SK-N-SH (cell line): Measurements from ENCODE around the gene PDE4B. TPM values are rescaled to one million over a fixed set of nuclear protein-coding genes. Genes with fewer than 3 reads are reported as not detected.

Source experiments
- CTCF ChIA-PET: fragments of 300-600, 350-600 bp; formaldehyde crosslinking; extraction: SDS; loops from one replicate; lab custom pipeline; 2021; lab: Yijun Ruan, JAX
- POLR2A ChIA-PET: fragments of 350-600 bp; sonication (Branson Sonifier 250); formaldehyde crosslinking; extraction: SDS; loops from one replicate; lab custom pipeline; 2020; ENCODE audit warnings: antibody characterized with exemption, inconsistent platforms; lab: Yijun Ruan, JAX
- DNase-seq: peaks from one replicate; pipeline ENCODE4 v3.0.0; 2012
- H2AFZ ChIP-seq: fragments of 200-600 bp; sonication (generic); 2 replicates; pipeline ENCODE4 v1.8.1; 2016; ENCODE audit warnings: antibody characterized with exemption, mild to moderate bottlenecking, low read depth
- H3F3A ChIP-seq: fragments of 200-600 bp; sonication (generic); replicated peaks from 2 replicates; pipeline ENCODE3; 2016; ENCODE audit warnings: antibody characterized with exemption, mild to moderate bottlenecking; ENCODE audit not compliant: insufficient read depth
- H3K27ac ChIP-seq, 2 experiments: fragments of 200-500 bp in 1 of 2; fragments of 200-600 bp in 1 of 2; sonication (Bioruptor generic) in 1 of 2; sonication (generic), shearing (Covaris generic) in 1 of 2; 2 replicates each; pipeline versions ENCODE4 v1.5.1 to v1.6.1; 2014 to 2016; ENCODE audit warnings: low read depth in 2 of 2, inconsistent platforms in 1 of 2, low read length in 1 of 2, mild to moderate bottlenecking in 1 of 2, mixed read lengths in 1 of 2
- H3K27me3 ChIP-seq: fragments of 200-600 bp; sonication (generic), shearing (Covaris generic); 2 replicates; pipeline ENCODE4 v1.6.1; 2016; ENCODE audit warnings: mixed run types; ENCODE audit not compliant: insufficient read depth
- H3K36me3 ChIP-seq, 2 experiments: fragments of 200-500 bp in 1 of 2; fragments of 200-600 bp in 1 of 2; sonication (Bioruptor generic) in 1 of 2; sonication (generic) in 1 of 2; replicated peaks in 1 of 2; 2 replicates each; pipeline versions ENCODE3 to v1.5.1; 2014 to 2016; ENCODE audit warnings: low read length in 1 of 2, mild to moderate bottlenecking in 1 of 2; ENCODE audit not compliant: insufficient read depth in 2 of 2, control insufficient read depth in 1 of 2
- H3K4me1 ChIP-seq, 2 experiments: fragments of 200-500 bp in 1 of 2; fragments of 200-600 bp in 1 of 2; sonication (Bioruptor generic) in 1 of 2; sonication (generic), shearing (Covaris generic) in 1 of 2; 2 replicates each; pipeline versions ENCODE4 v1.5.1 to v1.6.1; 2014 to 2016; ENCODE audit warnings: low read depth in 1 of 2, low read length in 1 of 2, mixed run types in 1 of 2; ENCODE audit not compliant: insufficient read depth in 2 of 2, control insufficient read depth in 1 of 2
- H3K4me2 ChIP-seq: fragments of 200-600 bp; sonication (generic), shearing (Covaris generic); 2 replicates; pipeline ENCODE4 v1.6.1; 2017; ENCODE audit warnings: mixed run types
- H3K4me3 ChIP-seq, 2 experiments: fragments of 200-500 bp in 1 of 2; fragments of 200-600 bp in 1 of 2; sonication (Bioruptor generic) in 1 of 2; sonication (generic), shearing (Covaris generic) in 1 of 2; 2 replicates each; pipeline versions ENCODE4 v1.5.1 to v1.8.1; 2014 to 2016; ENCODE audit warnings: low read depth in 2 of 2, inconsistent platforms in 1 of 2, low read length in 1 of 2, mild to moderate bottlenecking in 1 of 2, mixed read lengths in 1 of 2, moderate library complexity in 1 of 2
- H3K79me2 ChIP-seq: fragments of 200-600 bp; sonication (generic); 2 replicates; pipeline ENCODE4 v1.8.1; 2017; ENCODE audit warnings: mild to moderate bottlenecking; ENCODE audit not compliant: insufficient read depth
- H3K9ac ChIP-seq: fragments of 200-600 bp; sonication (generic); 2 replicates; pipeline ENCODE4 v1.6.1; 2017; ENCODE audit warnings: mixed run types
- H3K9me2 ChIP-seq: fragments of 200-600 bp; sonication (generic); 2 replicates; pipeline ENCODE4 v1.6.1; 2017; ENCODE audit warnings: mixed run types
- H3K9me3 ChIP-seq: fragments of 200-600 bp; sonication (generic); 2 replicates; pipeline ENCODE4 v1.6.1; 2017; ENCODE audit warnings: mixed run types, mild to moderate bottlenecking, moderate library complexity
- H4K20me1 ChIP-seq: fragments of 200-600 bp; sonication (generic); 2 replicates; pipeline ENCODE4 v1.6.1; 2017; ENCODE audit warnings: mild to moderate bottlenecking, mixed run types; ENCODE audit not compliant: insufficient read depth
- CTCF ChIP-seq: fragments of 200-600 bp; sonication (generic); IDR thresholded peaks from 2 replicates; pipeline ENCODE4 v1.6.1; 2017; ENCODE audit warnings: antibody characterized with exemption, mild to moderate bottlenecking, moderate library complexity
- ELF1 ChIP-seq: IDR thresholded peaks from 2 replicates; pipeline ENCODE4 v1.4.0; 2012
- EP300 ChIP-seq, 2 experiments: IDR thresholded peaks; 2 replicates each; pipeline versions ENCODE4 v1.4.0 to v1.6.1; 2012; ENCODE audit warnings: borderline replicate concordance in 1 of 2, low read depth in 1 of 2, low read length in 1 of 2
- EZH2phosphoT487 ChIP-seq: fragments of 200-600 bp; sonication (generic); IDR thresholded peaks from 2 replicates; pipeline ENCODE4 v1.6.1; 2017; ENCODE audit warnings: low read depth, mixed run types, mild to moderate bottlenecking, antibody characterized with exemption, moderate library complexity, borderline replicate concordance
- FOSL2 ChIP-seq: IDR thresholded peaks from 2 replicates; pipeline ENCODE4 v1.4.0; 2012; ENCODE audit warnings: low read depth, mild to moderate bottlenecking, moderate library complexity, borderline replicate concordance
- GABPA ChIP-seq: IDR thresholded peaks from 2 replicates; pipeline ENCODE4 v1.4.0; 2012; ENCODE audit warnings: low read depth, mild to moderate bottlenecking
- MAX ChIP-seq: IDR thresholded peaks from 2 replicates; pipeline ENCODE4 v1.4.0; 2012; ENCODE audit warnings: low read depth
- MEF2A ChIP-seq: IDR thresholded peaks from 2 replicates; pipeline ENCODE4 v1.4.0; 2012; ENCODE audit warnings: low read depth, borderline replicate concordance
- MXI1 ChIP-seq: IDR thresholded peaks from 2 replicates; pipeline ENCODE4 v1.6.1; 2012; ENCODE audit warnings: mild to moderate bottlenecking, low read depth, low read length, improper control_type of control experiment
- RAD21 ChIP-seq: IDR thresholded peaks from 2 replicates; pipeline ENCODE4 v1.6.1; 2012; ENCODE audit warnings: mild to moderate bottlenecking, low read length
- RFX5 ChIP-seq: IDR thresholded peaks from 2 replicates; pipeline ENCODE4 v1.6.1; 2012; ENCODE audit warnings: mild to moderate bottlenecking, improper control_type of control experiment, low read length
- RXRA ChIP-seq: IDR thresholded peaks from 2 replicates; pipeline ENCODE4 v1.4.0; 2012; ENCODE audit warnings: low read depth, mild to moderate bottlenecking, borderline replicate concordance
- SIN3A ChIP-seq: IDR thresholded peaks from 2 replicates; pipeline ENCODE4 v1.6.1; 2012; ENCODE audit warnings: low read depth, mild to moderate bottlenecking, low read length, moderate library complexity, borderline replicate concordance
- SMC3 ChIP-seq: IDR thresholded peaks from 2 replicates; pipeline ENCODE4 v1.6.1; 2012; ENCODE audit warnings: low read depth, low read length, improper control_type of control experiment
- TAF1 ChIP-seq: IDR thresholded peaks from 2 replicates; pipeline ENCODE4 v1.6.1; 2012; ENCODE audit warnings: low read depth, mild to moderate bottlenecking, low read length, moderate library complexity, borderline replicate concordance
- USF1 ChIP-seq: IDR thresholded peaks from 2 replicates; pipeline ENCODE4 v1.4.0; 2012; ENCODE audit warnings: low read depth, borderline replicate concordance
- USF2 ChIP-seq: fragments of 150-350 bp; IDR thresholded peaks from 2 replicates; pipeline ENCODE4 v1.6.1; 2017; ENCODE audit warnings: antibody characterized with exemption, low read length, low read depth, borderline replicate concordance
- WGBS: methylation state at CpG from one replicate; pipeline ENCODE4 v1.1.6; 2017; ENCODE audit warnings: low lambda C conversion rate; 5-methylcytosine and 5-hydroxymethylcytosine counted together
- polyA plus RNA-seq, 3 experiments: library from polyadenylated mRNA; depleted of rRNA; stranded (reverse); fragments of >200 nt; gene quantifications; 2 replicates each; pipeline ENCODE4 v1.2.3, GENCODE V29; 2012

The PDE4B gene
- polyA plus RNA-seq, 1 of the 3 experiments (the other 2 are of a cell fraction): 1.9 TPM

GRCh38 chr1:66328896-66329295 is 536.2 kb downstream of the PDE4B start:
- H2AFZ ChIP-seq: no peak overlapping the region
- H3K9me3 ChIP-seq: no peaks in the 10 kb centered on the region
- H3K4me1 ChIP-seq: peaks cover 11 to 15% of the 10 kb centered on the region in 2 experiments; a peak in 3 of 4 replicates
- no peak overlapping the region for H3K27ac ChIP-seq
- no peaks in the 10 kb centered on the region for H4K20me1 ChIP-seq
- H3K36me3 ChIP-seq: no peaks in the 10 kb centered on the region
- ChIA-PET CTCF (interaction anchor here (1.4 kb wide), 1 partner anchor 16 kb away, joined by 3 read pairs; no protein-coding TSS in a partner anchor), POLR2A (no interaction called here)
- no peak overlapping the region for H3K4me2 ChIP-seq
- DNase-seq: no peak
- no peaks in the 10 kb centered on the region for H3K79me2 ChIP-seq
- no peak overlapping the region for H3K4me3 ChIP-seq
- no peaks in the 10 kb centered on the region for H3K9me2 ChIP-seq
- TF ChIP-seq MEF2A: no peak
- no peak for TF ChIP-seq SIN3A
- no peak for TF ChIP-seq CTCF
- no peak for TF ChIP-seq RAD21
- no peak for TF ChIP-seq EZH2phosphoT487
- no peak for TF ChIP-seq RFX5
- no peak for TF ChIP-seq RXRA
- TF ChIP-seq USF1: no peak
- TF ChIP-seq TAF1: no peak
- TF ChIP-seq FOSL2: no peak
- TF ChIP-seq MAX: no peak
- TF ChIP-seq SMC3: no peak
- TF ChIP-seq USF2: no peak
- TF ChIP-seq ELF1: no peak
- TF ChIP-seq MXI1: no peak
- no peak for TF ChIP-seq GABPA
- no peak for TF ChIP-seq EP300 (IDR thresholded peaks at IDR 0.05; ENCODE audit: borderline replicate concordance in 1 of 2, low read depth in 1 of 2, low read length in 1 of 2)
- no peaks in the 10 kb centered on the region for H3K27me3 ChIP-seq
- WGBS: 100% methylated on average over 3 of the region's 3 CpGs
- H3K9ac ChIP-seq: no peak overlapping the region
- H3F3A ChIP-seq: no peaks in the 10 kb centered on the region
